ENCODE results near the gene BRD8. TPM values are rescaled to one million over a fixed set of nuclear protein-coding genes. Genes with fewer than 3 reads are reported as not detected.

Gene BRD8
- total and polyA plus RNA-seq, 2 experiments from 2014 or later = 45.8 to 117 TPM

GRCh38 chr5:138102454-138103318, 75.7 kb downstream of the BRD8 start:
- peak; percentile 30 for ATAC-seq
- Histone ChIP-seq H2AFZ (no peak overlapping the region), H3F3A (replicated peaks; ENCODE audit: low read depth) (no peaks in the 10 kb centered on the region), H3K79me2 (replicated peaks; ENCODE audit: insufficient read depth) (no peaks in the 10 kb centered on the region), H3K36me3 (ENCODE audit: insufficient read depth) (no peaks in the 10 kb centered on the region), H3K27ac (ENCODE audit: low read depth) (no peak overlapping the region), H4K20me1 (replicated peaks; ENCODE audit: insufficient read depth) (0 out of 2 replicates have a peak, but pooled peaks cover 3% of the 10 kb centered on the region), H3K4me1 (ENCODE audit: insufficient read depth) (peaks cover 18% of the 10 kb centered on the region), H3K27me3 (ENCODE audit: insufficient read depth) (peaks cover 61% of the 10 kb centered on the region), H3K4me2 (peak overlapping the region; percentile 61), H3K4me3 (peak overlapping the region; percentile 13; the same call in 1 of the 2 replicates), H3K9me2 (ENCODE audit: insufficient read depth) (no peaks in the 10 kb centered on the region)
- TF ChIP-seq STAT1 (IDR thresholded peaks at IDR 0.05; ENCODE audit: unreplicated experiment) = no peak
- TF ChIP-seq ZNF114 (CRISPR knock-in tag; IDR thresholded peaks at IDR 0.05) = no peak
- no peak for TF ChIP-seq ZNF462 (CRISPR knock-in tag; IDR thresholded peaks at IDR 0.05)
- no peak for TF ChIP-seq CREB1 (CRISPR knock-in tag; IDR thresholded peaks at IDR 0.05; ENCODE audit: low read depth)
- no peak for TF ChIP-seq NANOG (IDR thresholded peaks at IDR 0.05; ENCODE audit: borderline replicate concordance)
- TF ChIP-seq EZH2 (IDR thresholded peaks at IDR 0.05; ENCODE audit: low read depth, unreplicated experiment) = no peak
- no peak for TF ChIP-seq JUNB (IDR thresholded peaks at IDR 0.05; ENCODE audit: unreplicated experiment)
- no peak for TF ChIP-seq POLR2AphosphoS5 (IDR thresholded peaks at IDR 0.05; ENCODE audit: low read depth)
- no peak for DNase-seq (ENCODE audit: low spot score)
- Mint-ChIP-seq H3K4me1 (peaks cover 24% of the 10 kb centered on the region), H3K27me3 (ENCODE audit: insufficient read depth, low read depth, poor library complexity) (peaks cover 46% of the 10 kb centered on the region), H3K36me3 (ENCODE audit: low read depth) (no peaks in the 10 kb centered on the region; the same call in 2 of the 3 replicates), H3K27ac (no peak overlapping the region), H3K4me3 (0 out of 3 replicates have a peak overlapping the region, but pooled peaks have one; percentile 0), H3K9me3 (peaks cover 4% of the 10 kb centered on the region; the same call in 1 of the 3 replicates)
